GM12878 (cell line): ENCODE measurements around the gene NELL1. TPM values are rescaled to one million over a fixed set of nuclear protein-coding genes. Genes with fewer than 3 reads are reported as not detected.

ENCODE experiments used
- ATAC-seq: fragments of 200-7000 bp; cut with Tn5 transposase; 3 replicates; pipeline ENCODE4 v1.9.1; 2020; ENCODE audit warnings: mild to moderate bottlenecking, moderate library complexity
- BruUV-seq: library from RNA; stranded (reverse); fragments of 400-500 nt; replicated peaks from 2 replicates; lab custom pipeline; 2021; lab: Mats Ljungman, UMichigan
- CTCF ChIA-PET: fragments of 300-600 bp; sonication (Branson Sonifier 250); formaldehyde crosslinking; extraction: SDS; loops from one replicate; lab custom pipeline; 2021; ENCODE audit warnings: inconsistent platforms; lab: Yijun Ruan, JAX
- POLR2A ChIA-PET: fragments of 350-600 bp; formaldehyde crosslinking; extraction: SDS; loops from one replicate; lab custom pipeline; 2021; ENCODE audit warnings: inconsistent platforms; lab: Charles Lee
- RAD21 ChIA-PET: fragments of 300-600 bp; sonication (Branson Sonifier 250); formaldehyde crosslinking; loops from one replicate; lab custom pipeline; 2023; ENCODE audit warnings: antibody characterized with exemption; ENCODE audit not compliant: unreplicated experiment; lab: Charles Lee
- SMC1A ChIA-PET: fragments of 300-600 bp; sonication (Branson Sonifier 250); formaldehyde crosslinking; loops from one replicate; lab custom pipeline; 2023; ENCODE audit not compliant: unreplicated experiment, uncharacterized antibody; lab: Charles Lee
- DNase-seq: peaks from one replicate; pipeline ENCODE4 v3.0.0-alpha.2; 2011; ENCODE audit warnings: low read depth, low spot score
- FAIRE-seq: peaks from 3 replicates; lab custom pipeline; 2011; peaks lifted over from hg19 to GRCh38; lab: Jason Lieb, UNC
- H2AFZ ChIP-seq: 2 replicates; pipeline ENCODE4 v1.6.0; 2011; ENCODE audit warnings: low read depth, low read length, control low read depth; ENCODE audit not compliant: control insufficient read depth
- H3K27ac ChIP-seq: 2 replicates; pipeline ENCODE4 v1.5.1; 2011; ENCODE audit warnings: control low read depth; ENCODE audit not compliant: control insufficient read depth, insufficient read depth
- H3K27me3 ChIP-seq, 2 experiments: replicated peaks in 1 of 2; 2 replicates each; pipeline versions ENCODE4 v1.6.0 to v1.6.1; 2011; ENCODE audit warnings: low read length in 1 of 2; ENCODE audit not compliant: control insufficient read depth in 2 of 2, insufficient read depth in 2 of 2
- H3K36me3 ChIP-seq, 2 experiments: 2 replicates each; pipeline ENCODE4 v1.5.1; 2011; ENCODE audit warnings: low read length in 1 of 2; ENCODE audit not compliant: control insufficient read depth in 2 of 2, insufficient read depth in 2 of 2
- H3K4me1 ChIP-seq: 2 replicates; pipeline ENCODE4 v1.6.1; 2011; ENCODE audit warnings: mild to moderate bottlenecking, low read length, moderate library complexity, mixed read lengths; ENCODE audit not compliant: control insufficient read depth, insufficient read depth
- H3K4me2 ChIP-seq: 2 replicates; pipeline ENCODE4 v1.6.0; 2011; ENCODE audit warnings: control low read depth; ENCODE audit not compliant: control insufficient read depth, insufficient read depth
- H3K4me3 ChIP-seq: fragments of 200-600 bp; sonication (generic); 2 replicates; pipeline ENCODE4 v1.5.1; 2016
- H3K79me2 ChIP-seq: 2 replicates; pipeline ENCODE4 v1.6.0; 2011; ENCODE audit warnings: low read length; ENCODE audit not compliant: control insufficient read depth, insufficient read depth
- H3K9ac ChIP-seq: 2 replicates; pipeline ENCODE4 v1.8.0; 2011; ENCODE audit warnings: low read length, control low read depth, mixed read lengths; ENCODE audit not compliant: control insufficient read depth, insufficient read depth
- H3K9me3 ChIP-seq: replicated peaks from 3 replicates; pipeline ENCODE4 v1.5.1; 2011; ENCODE audit warnings: mild to moderate bottlenecking, low read length; ENCODE audit not compliant: control insufficient read depth, insufficient read depth
- H4K20me1 ChIP-seq: 2 replicates; pipeline ENCODE4 v1.6.0; 2011; ENCODE audit not compliant: control insufficient read depth, insufficient read depth
- EED ChIP-seq: sonication (generic); IDR thresholded peaks from 2 replicates; pipeline ENCODE4 v1.6.1; 2016; ENCODE audit warnings: antibody characterized with exemption, low read depth
- LARP7 ChIP-seq: fragments of 450-650 bp; IDR thresholded peaks from 2 replicates; pipeline ENCODE4 v1.6.1; 2017; ENCODE audit warnings: mild to moderate bottlenecking
- ZZZ3 ChIP-seq: IDR thresholded peaks from 2 replicates; pipeline ENCODE4 v1.6.1; 2011; ENCODE audit warnings: low read depth; ENCODE audit not compliant: control insufficient read depth, insufficient read length
- WGBS: methylation state at CpG from one replicate; pipeline ENCODE4 v1.1.6; 2016; ENCODE audit warnings: low lambda C conversion rate; ENCODE audit not compliant: insufficient replicate concordance, insufficient coverage; ENCODE audit errors: missing lambda C conversion rate; 5-methylcytosine and 5-hydroxymethylcytosine counted together
- in situ Hi-C: fragments of 300-500 bp; cut with MboI; formaldehyde crosslinking; loops from 9 replicates; pipeline ENCODE4 v1.14.3; 2018; ENCODE audit warnings: mixed read lengths
- intact Hi-C: fragments of 100-400 bp; cut with micrococcal nuclease; formaldehyde crosslinking; loops from one replicate; pipeline ENCODE4 v1.14.2; 2022; ENCODE audit not compliant: unreplicated experiment
- polyA plus RNA-seq, 11 experiments: library from polyadenylated mRNA; depleted of rRNA in 4 of 11; unstranded in 6 of 11; stranded (reverse) in 5 of 11; fragments of >200 nt; fragmentation: Nextera tagmentation in 4 of 11; fragmentation: Illumina TruSeq in 1 of 11; extraction: Ambion mirVana in 4 of 11; extraction: Trizol in 1 of 11; gene quantifications; 1 replicate in 1 of 11; 2 replicates in 10 of 11; pipeline versions ENCODE4 v1.2.1 to v1.2.3, GENCODE V29; 2011 to 2016; ENCODE audit warnings: inconsistent platforms in 2 of 11, missing spikeins in 2 of 11, low read depth in 1 of 11
- total RNA-seq, 4 experiments: library from RNA; depleted of rRNA in 3 of 4; stranded (reverse); fragments of >200 nt in 3 of 4; fragmentation: Illumina TruSeq in 1 of 4; extraction: Trizol in 1 of 4; gene quantifications; 2 replicates each; pipeline versions ENCODE4 v1.2.1 to v1.2.3, GENCODE V29; 2013 to 2021
- TF ChIP-seq, protein P1 (sequence below): fragments of 450-650 bp; formaldehyde crosslinking; IDR thresholded peaks from 2 replicates; pipeline ENCODE4 v1.4.0; 2020; ENCODE audit warnings: mild to moderate bottlenecking, moderate library complexity
- TF ChIP-seq, protein P2 (sequence below): IDR thresholded peaks from 2 replicates; pipeline ENCODE4 v1.6.1; 2011; ENCODE audit warnings: borderline replicate concordance, low read depth, mild to moderate bottlenecking, moderate library complexity, mixed read lengths, low read length; ENCODE audit not compliant: insufficient read depth; ENCODE audit errors: extremely low read length
- TF ChIP-seq, protein P3 (sequence below): IDR thresholded peaks from 2 replicates; pipeline ENCODE4 v1.6.1; 2011; ENCODE audit warnings: borderline replicate concordance, low read depth, mild to moderate bottlenecking, moderate library complexity, low read length; ENCODE audit not compliant: insufficient read depth, poor library complexity, severe bottlenecking

Gene NELL1
- total and polyA plus RNA-seq, 10 of the 15 experiments (the other 5 are each of a cell fraction or from before 2014, with no cell fraction given), result 0.02 to 0.12 TPM; not detected in 8

GRCh38 chr11:21476588-21476987 is 807.2 kb downstream of the NELL1 start (continued):
- TF ChIP-seq, protein P1, sequence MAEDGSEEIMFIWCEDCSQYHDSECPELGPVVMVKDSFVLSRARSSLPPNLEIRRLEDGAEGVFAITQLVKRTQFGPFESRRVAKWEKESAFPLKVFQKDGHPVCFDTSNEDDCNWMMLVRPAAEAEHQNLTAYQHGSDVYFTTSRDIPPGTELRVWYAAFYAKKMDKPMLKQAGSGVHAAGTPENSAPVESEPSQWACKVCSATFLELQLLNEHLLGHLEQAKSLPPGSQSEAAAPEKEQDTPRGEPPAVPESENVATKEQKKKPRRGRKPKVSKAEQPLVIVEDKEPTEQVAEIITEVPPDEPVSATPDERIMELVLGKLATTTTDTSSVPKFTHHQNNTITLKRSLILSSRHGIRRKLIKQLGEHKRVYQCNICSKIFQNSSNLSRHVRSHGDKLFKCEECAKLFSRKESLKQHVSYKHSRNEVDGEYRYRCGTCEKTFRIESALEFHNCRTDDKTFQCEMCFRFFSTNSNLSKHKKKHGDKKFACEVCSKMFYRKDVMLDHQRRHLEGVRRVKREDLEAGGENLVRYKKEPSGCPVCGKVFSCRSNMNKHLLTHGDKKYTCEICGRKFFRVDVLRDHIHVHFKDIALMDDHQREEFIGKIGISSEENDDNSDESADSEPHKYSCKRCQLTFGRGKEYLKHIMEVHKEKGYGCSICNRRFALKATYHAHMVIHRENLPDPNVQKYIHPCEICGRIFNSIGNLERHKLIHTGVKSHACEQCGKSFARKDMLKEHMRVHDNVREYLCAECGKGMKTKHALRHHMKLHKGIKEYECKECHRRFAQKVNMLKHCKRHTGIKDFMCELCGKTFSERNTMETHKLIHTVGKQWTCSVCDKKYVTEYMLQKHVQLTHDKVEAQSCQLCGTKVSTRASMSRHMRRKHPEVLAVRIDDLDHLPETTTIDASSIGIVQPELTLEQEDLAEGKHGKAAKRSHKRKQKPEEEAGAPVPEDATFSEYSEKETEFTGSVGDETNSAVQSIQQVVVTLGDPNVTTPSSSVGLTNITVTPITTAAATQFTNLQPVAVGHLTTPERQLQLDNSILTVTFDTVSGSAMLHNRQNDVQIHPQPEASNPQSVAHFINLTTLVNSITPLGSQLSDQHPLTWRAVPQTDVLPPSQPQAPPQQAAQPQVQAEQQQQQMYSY (CRISPR knock-in tag), result no peak
- TF ChIP-seq, protein P2, sequence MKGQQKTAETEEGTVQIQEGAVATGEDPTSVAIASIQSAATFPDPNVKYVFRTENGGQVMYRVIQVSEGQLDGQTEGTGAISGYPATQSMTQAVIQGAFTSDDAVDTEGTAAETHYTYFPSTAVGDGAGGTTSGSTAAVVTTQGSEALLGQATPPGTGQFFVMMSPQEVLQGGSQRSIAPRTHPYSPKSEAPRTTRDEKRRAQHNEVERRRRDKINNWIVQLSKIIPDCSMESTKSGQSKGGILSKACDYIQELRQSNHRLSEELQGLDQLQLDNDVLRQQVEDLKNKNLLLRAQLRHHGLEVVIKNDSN, result no peak
- TF ChIP-seq ZZZ3 (no peak), EED (no peak)
- TF ChIP-seq, protein P3, sequence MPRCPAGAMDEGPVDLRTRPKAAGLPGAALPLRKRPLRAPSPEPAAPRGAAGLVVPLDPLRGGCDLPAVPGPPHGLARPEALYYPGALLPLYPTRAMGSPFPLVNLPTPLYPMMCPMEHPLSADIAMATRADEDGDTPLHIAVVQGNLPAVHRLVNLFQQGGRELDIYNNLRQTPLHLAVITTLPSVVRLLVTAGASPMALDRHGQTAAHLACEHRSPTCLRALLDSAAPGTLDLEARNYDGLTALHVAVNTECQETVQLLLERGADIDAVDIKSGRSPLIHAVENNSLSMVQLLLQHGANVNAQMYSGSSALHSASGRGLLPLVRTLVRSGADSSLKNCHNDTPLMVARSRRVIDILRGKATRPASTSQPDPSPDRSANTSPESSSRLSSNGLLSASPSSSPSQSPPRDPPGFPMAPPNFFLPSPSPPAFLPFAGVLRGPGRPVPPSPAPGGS, result no peak

DNA sequence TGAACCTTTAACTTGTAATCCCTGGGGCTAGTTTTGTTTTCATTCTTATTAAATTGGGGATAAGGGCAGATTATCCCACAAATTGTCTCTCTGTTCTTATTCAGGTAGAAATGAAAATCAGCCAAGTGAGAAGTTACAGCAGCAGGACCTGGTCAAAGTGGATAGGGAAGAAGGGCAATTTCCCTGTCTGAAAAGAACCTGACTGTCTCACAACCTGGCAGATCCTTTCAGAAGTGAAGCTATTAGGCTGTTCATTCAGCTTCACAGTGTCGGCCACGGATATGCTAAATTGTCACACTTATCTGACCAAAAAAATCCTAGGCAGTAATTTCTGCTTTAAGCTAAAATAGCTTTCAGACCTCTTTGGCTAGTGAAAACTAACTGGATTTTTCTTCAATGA is 810.9 kb downstream of the NELL1 start:
- no TSS peak for BruUV-seq
- intact Hi-C loops (no loop called here), in situ Hi-C loops (no loop called here)
- RAD21 ChIA-PET, result no interaction called here
- POLR2A ChIA-PET, result no interaction called here
- Histone ChIP-seq H3K9ac (no peak overlapping the region), H3K27ac (no peak overlapping the region), H3K9me3 (no peaks in the 10 kb centered on the region), H4K20me1 (no peaks in the 10 kb centered on the region), H3K4me2 (no peak overlapping the region), H3K79me2 (no peaks in the 10 kb centered on the region), H3K36me3 (no peaks in the 10 kb centered on the region), H3K4me1 (no peaks in the 10 kb centered on the region), H3K4me3 (no peak overlapping the region), H2AFZ (no peak overlapping the region), H3K27me3 (no peaks in the 10 kb centered on the region)
- DNase-seq, result no peak
- no peak for ATAC-seq
- no peak for TF ChIP-seq LARP7
- no peak for FAIRE-seq
- 3% methylated on average over 2 of the region's 2 CpGs for WGBS
- CTCF ChIA-PET, result interaction anchor here (0.6 to 1.4 kb wide), 3 partner anchors 20 to 897 kb away, joined by 3 read pairs; no protein-coding TSS in a partner anchor
- SMC1A ChIA-PET, result interaction anchor here (1.3 to 1.7 kb wide), 4 partner anchors 9 to 17 kb away, joined by 3 to 7 read pairs (median 4); no protein-coding TSS in a partner anchor
